AG09309 (cell line): ENCODE measurements around the gene SCN9A.
A peak's percentile ranks its signal among the peaks of the same experiment; 100 is the strongest.
"Not testable (repeated sequence)": the region's sequence is repeated elsewhere in the genome, so short reads cannot be mapped to it uniquely, and the experiment has no call there.

Experiments used
- DNase-seq: peaks from one replicate; pipeline ENCODE4 v3.0.0-alpha.2; 2010; ENCODE audit warnings: low read depth
- H3K4me3 ChIP-seq: 2 replicates; pipeline ENCODE4 v1.5.1; 2011; ENCODE audit warnings: mild to moderate bottlenecking, low read depth, low read length, moderate library complexity; ENCODE audit not compliant: control insufficient read depth
- TF ChIP-seq, protein P1 (sequence below): IDR thresholded peaks from 2 replicates; pipeline ENCODE4 v1.5.1; 2011; ENCODE audit warnings: mild to moderate bottlenecking, low read depth, low read length, inconsistent platforms; ENCODE audit not compliant: insufficient read depth, control insufficient read depth; ENCODE audit errors: missing control alignments

Gene SCN9A

DNA sequence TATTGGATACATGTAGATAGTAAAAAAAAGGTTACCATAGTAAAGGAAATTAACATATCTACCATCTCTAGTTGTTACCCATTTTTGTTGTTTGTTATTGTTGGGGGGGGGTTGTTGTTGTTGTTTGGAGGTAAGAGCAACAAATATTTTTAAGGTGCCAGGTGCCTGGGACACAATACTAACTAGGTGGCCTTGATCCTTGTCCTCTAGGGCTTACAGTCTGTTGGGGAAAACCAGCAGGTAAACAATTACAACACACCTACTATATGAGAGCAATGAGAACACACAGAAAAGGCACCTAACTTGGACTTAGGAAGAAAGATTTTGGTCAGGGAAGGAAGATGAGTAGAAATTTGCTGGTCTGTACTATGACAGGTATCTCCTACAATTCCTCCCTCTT is 46.3 kb downstream of the SCN9A start:
- no peak for DNase-seq
- TF ChIP-seq, protein P1, sequence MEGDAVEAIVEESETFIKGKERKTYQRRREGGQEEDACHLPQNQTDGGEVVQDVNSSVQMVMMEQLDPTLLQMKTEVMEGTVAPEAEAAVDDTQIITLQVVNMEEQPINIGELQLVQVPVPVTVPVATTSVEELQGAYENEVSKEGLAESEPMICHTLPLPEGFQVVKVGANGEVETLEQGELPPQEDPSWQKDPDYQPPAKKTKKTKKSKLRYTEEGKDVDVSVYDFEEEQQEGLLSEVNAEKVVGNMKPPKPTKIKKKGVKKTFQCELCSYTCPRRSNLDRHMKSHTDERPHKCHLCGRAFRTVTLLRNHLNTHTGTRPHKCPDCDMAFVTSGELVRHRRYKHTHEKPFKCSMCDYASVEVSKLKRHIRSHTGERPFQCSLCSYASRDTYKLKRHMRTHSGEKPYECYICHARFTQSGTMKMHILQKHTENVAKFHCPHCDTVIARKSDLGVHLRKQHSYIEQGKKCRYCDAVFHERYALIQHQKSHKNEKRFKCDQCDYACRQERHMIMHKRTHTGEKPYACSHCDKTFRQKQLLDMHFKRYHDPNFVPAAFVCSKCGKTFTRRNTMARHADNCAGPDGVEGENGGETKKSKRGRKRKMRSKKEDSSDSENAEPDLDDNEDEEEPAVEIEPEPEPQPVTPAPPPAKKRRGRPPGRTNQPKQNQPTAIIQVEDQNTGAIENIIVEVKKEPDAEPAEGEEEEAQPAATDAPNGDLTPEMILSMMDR, result no peak
- no peak overlapping the region for H3K4me3 ChIP-seq

DNA sequence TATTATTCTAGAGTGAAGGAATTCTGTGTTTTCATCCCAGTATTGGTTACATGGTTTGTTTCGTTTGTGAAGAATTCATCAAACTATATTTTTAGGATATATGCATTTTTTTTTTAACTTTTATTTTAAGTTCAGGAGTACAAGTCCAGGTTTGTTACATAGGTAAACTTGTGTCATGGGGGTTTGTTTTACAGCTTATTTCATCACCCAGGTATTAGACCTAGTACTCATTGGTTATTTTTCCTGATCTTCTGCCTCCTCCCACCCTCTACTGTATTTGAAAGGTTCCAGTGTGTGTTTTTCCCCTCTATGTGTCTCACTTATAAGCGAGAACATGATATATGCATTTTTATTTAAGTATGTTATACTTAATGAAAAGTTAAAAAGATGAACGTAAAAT is 47.6 kb downstream of the SCN9A start:
- TF ChIP-seq, protein P1, result no peak
- no peak overlapping the region for H3K4me3 ChIP-seq
- DNase-seq, result no peak

DNA sequence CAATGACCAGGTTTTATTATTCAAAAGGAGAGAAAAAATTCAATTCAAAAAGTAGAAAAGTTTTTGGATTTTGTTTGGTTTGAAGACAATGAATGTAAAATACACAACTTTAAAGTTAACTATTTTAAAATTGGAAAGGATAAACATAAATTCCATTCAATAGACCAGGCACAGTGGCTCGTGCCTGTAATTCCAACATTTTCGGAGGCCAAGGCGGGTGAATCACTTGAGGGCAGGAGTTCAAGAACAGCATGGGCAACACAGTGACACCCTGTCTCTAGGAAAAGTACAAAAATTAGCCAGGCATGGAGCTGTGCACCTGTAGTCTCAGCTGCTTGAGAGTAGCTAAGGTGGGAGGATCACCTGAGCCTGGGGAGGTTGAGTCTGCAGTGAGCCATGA is 54.7 kb downstream of the SCN9A start:
- TF ChIP-seq, protein P1, result no peak
- DNase-seq, result no peak
- H3K4me3 ChIP-seq, result no peak overlapping the region

DNA sequence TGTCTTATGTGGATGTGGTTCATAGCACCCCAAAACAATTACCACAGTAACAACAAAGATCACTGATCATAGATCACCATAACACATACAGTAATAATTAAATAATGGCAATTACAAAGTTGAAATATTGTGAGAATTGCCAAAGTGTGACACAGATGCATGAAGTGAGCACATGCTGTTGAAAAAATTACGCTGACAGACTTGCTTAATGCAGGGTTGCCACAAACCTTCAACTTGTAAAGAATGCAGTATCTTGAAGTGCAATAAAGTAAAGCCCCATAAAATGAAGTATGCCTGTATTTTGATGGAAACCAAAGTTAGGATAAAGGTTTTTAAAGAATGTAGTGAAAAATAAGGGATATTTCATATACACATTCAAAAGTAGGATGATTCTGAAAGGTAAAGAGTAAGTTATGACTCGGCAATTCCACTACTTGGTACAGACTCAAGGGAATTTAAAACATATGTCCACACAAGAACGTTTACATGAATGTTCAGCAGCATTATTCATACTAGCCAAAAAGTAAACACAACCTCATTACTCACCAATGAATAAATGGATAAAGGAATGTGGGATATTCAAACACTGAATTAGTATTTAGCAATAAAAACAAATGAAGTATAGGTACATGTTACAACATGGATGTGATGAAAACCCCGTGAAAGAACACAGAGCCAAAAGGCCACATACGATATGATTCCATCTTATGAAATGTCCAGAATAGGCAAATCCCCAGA is 61.6 kb downstream of the SCN9A start:
- no peak overlapping the region for H3K4me3 ChIP-seq
- TF ChIP-seq, protein P1, result no peak
- peak; percentile 61 for DNase-seq

DNA sequence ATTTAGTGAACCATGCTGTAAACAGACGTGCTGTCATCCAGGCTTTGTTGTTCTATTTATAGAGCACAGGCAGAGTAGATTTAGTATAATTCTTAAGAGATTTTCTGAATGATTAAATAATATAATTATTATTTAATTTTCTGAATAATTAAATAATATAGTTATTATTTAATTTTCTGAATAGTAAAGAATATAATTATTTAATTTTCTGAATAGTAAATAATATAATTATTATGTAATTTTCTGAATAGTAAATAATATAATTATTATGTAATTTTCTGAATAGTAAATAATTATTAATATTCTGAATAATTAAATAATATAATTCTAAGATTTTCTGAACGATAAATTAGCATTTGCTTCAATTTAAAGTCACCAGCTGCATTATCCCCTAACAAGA is 62.9 kb downstream of the SCN9A start:
- DNase-seq, H3K4me3 ChIP-seq: not testable (repeated sequence)

DNA sequence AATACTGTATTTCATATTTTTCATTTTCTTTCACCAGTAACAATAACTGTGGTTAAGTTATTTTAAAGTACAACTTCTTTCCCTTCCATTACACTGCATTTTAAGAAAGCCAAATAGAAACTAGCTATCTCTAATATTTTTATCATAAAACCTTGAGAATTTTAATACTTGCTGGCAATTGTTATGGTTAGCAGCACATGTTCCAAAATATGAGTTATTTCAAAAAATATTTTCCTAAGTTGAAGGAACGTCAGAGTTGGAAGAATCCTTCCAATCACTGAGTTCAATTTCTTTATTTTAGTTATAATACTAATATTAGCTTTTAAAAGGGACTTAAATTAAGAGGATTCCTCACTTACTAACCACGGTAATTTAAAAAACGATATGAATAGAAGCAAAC is 68.4 kb downstream of the SCN9A start:
- no peak for DNase-seq
- TF ChIP-seq, protein P1, result no peak
- no peak overlapping the region for H3K4me3 ChIP-seq

DNA sequence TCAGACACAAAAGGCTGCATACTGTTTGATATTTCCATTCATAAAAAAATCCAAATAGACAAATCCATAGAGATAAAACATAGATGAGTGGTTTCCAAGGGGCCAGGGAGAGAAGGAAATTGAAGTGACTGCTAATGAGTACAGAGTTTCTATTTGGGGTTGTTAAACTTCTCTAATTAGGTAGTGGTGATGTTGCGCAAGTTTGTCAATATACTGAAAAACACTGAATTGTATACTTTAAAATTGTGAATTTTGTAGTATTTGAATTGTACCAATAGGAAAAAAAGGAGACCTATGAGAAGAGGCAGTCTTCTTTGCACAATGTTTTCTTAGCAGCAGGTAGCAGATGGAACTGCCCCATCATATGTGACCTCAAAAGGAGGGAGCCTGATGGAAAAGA is 71.1 kb downstream of the SCN9A start:
- H3K4me3 ChIP-seq, result no peak overlapping the region
- DNase-seq, result no peak
- TF ChIP-seq, protein P1, result no peak
